GM19452 (cell line): ENCODE results near the gene IL16.

Experiments
- ATAC-seq: cut with Tn5 transposase; IDR thresholded peaks from one replicate; pipeline ENCODE4 v1.9.1; 2021; ENCODE audit not compliant: unreplicated experiment

Gene IL16

GRCh38 chr15:81362790-81363189 is 166.1 kb downstream of the IL16 start:
- no peak for ATAC-seq

GRCh38 chr15:81363276-81363675 is 166.6 kb downstream of the IL16 start:
- ATAC-seq: no peak
